Mammary epithelial cell (primary cell): ENCODE data around the gene C16orf89.

Experiments
- CTCF ChIP-seq, 2 donors: IDR thresholded peaks in 1 of 2; conservative IDR thresholded peaks in 1 of 2; 2 replicates each; pipeline ENCODE4 v1.5.1; 2011 to 2012; ENCODE audit warnings: inconsistent platforms in 2 of 2, low read length in 2 of 2, mild to moderate bottlenecking in 2 of 2, control low read depth in 1 of 2, low read depth in 1 of 2; ENCODE audit not compliant: insufficient read depth in 1 of 2; ENCODE audit errors: extremely low read depth in 1 of 2
- EZH2 ChIP-seq: IDR thresholded peaks from 2 replicates; pipeline ENCODE4 v1.6.1; 2012; ENCODE audit warnings: low read length, inconsistent platforms, borderline replicate concordance

GRCh38 chr16:5034167-5034523 is 31.6 kb downstream of the C16orf89 start:
- TF ChIP-seq CTCF (conservative IDR thresholded peaks at IDR 0.05 in 1 of 2, IDR thresholded peaks at IDR 0.05 in 1 of 2; ENCODE audit: extremely low read depth in 1 of 2, insufficient read depth in 1 of 2, low read depth in 1 of 2, low read length in 2 of 2) (no peak), EZH2 (no peak)
